ENCODE data around the gene RBBP7. TPM values are rescaled to one million over a fixed set of nuclear protein-coding genes. Genes with fewer than 3 reads are reported as not detected.
"Not testable (repeated sequence)": the region's sequence is repeated elsewhere in the genome, so short reads cannot be mapped to it uniquely, and the experiment has no call there.

The RBBP7 gene
- total RNA-seq, 2 experiments from 2014 or later = 149 to 150 TPM

DNA sequence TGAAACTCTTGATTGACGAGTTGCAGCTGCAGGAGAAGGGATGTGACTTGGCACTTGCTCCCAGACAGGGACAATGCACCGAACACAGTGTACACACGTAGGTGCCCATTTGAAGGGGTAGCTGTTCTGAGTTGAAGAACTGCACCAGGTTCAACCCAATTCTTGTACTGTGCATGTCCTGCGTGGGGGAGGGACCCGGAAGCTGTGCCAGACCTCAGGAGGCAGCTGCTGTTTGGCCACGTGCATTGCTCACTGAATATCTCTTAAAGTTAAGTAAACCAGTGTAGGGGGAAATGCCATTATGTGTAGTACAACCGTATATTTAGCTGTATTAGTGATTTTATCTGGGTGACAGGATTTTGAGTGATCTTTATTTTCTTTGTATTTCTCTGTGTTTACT lies 12.0 kb upstream of the RBBP7 start:
- peak; percentile 57 for ATAC-seq (ENCODE audit: low read depth)
- H3K36me3 Mint-ChIP-seq = no peaks in the 10 kb centered on the region
- H3K9me3 Mint-ChIP-seq = no peaks in the 10 kb centered on the region
- H3K4me3 Mint-ChIP-seq = peak overlapping the region; percentile 58
- no peak for DNase-seq
- peak overlapping the region; percentile 76 for H3K27ac Mint-ChIP-seq
- H3K4me1 Mint-ChIP-seq = peaks cover 3% of the 10 kb centered on the region
- POLR2A ChIA-PET = interaction anchor here (2.1 kb wide), 1 partner anchor 11 kb away, joined by 10 read pairs; the partner anchor contains the start of gene RBBP7
- peaks cover 5% of the 10 kb centered on the region for H3K27me3 Mint-ChIP-seq

- H3K4me3 Mint-ChIP-seq = no peak overlapping the region
- no peaks in the 10 kb centered on the region for H3K36me3 Mint-ChIP-seq
- H3K4me1 Mint-ChIP-seq = no peaks in the 10 kb centered on the region
- H3K27ac Mint-ChIP-seq = no peak overlapping the region
- peaks cover 11% of the 10 kb centered on the region for H3K27me3 Mint-ChIP-seq
- POLR2A ChIA-PET = no interaction called here
- ATAC-seq (ENCODE audit: low read depth) (no peak), DNase-seq (no peak)
- no peaks in the 10 kb centered on the region for H3K9me3 Mint-ChIP-seq
Measured at GRCh38 chrX:16876696-16877095, 6.5 kb upstream of the RBBP7 start.

- POLR2A ChIA-PET = no interaction called here
- no peak for DNase-seq
- H3K4me1 Mint-ChIP-seq = peaks cover 4% of the 10 kb centered on the region
- H3K27ac Mint-ChIP-seq = no peak overlapping the region
- H3K27me3 Mint-ChIP-seq = peaks cover 11% of the 10 kb centered on the region
- no peaks in the 10 kb centered on the region for H3K9me3 Mint-ChIP-seq
- no peak overlapping the region for H3K4me3 Mint-ChIP-seq
- H3K36me3 Mint-ChIP-seq = no peaks in the 10 kb centered on the region
- ATAC-seq (ENCODE audit: low read depth) = no peak
Measured at GRCh38 chrX:16874458-16875095, 4.4 kb upstream of the RBBP7 start.

DNA sequence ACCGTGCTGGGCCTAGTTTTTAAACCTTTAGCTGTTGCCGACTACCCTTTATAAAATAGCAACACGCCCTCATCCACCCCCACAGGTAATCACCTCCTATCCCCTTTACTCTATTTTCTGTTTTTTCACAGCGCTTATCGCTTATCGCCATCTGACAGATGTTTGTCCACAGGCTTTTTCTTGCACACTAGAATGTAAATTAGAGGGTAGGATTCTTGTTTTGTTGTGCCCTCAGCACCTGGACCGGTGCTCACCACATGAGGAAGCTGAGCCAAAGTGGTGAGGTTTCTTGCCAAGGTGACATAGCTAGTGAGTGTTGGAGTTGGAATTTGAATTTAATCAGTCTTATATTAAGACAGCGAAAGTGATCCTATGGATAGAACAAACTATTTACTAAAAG lies 2.9 kb upstream of the RBBP7 start:
- Mint-ChIP-seq H3K4me3 (no peak overlapping the region), H3K4me1 (peaks cover 9% of the 10 kb centered on the region), H3K36me3 (peaks cover 4% of the 10 kb centered on the region), H3K27ac (no peak overlapping the region), H3K9me3 (no peaks in the 10 kb centered on the region), H3K27me3 (peaks cover 11% of the 10 kb centered on the region)
- DNase-seq (no peak), ATAC-seq (ENCODE audit: low read depth) (no peak)
- POLR2A ChIA-PET = no interaction called here

- Mint-ChIP-seq H3K4me3 (peak overlapping the region; percentile 83), H3K27ac (peak overlapping the region; percentile 94), H3K27me3 (peaks cover under 1% of the 10 kb centered on the region), H3K4me1 (peaks cover 14% of the 10 kb centered on the region), H3K9me3 (no peaks in the 10 kb centered on the region), H3K36me3 (peaks cover 4% of the 10 kb centered on the region)
- DNase-seq (peak; percentile 37), ATAC-seq (ENCODE audit: low read depth) (no peak)
- POLR2A ChIA-PET = interaction anchor here (2.2 kb wide), 1 partner anchor 11 kb away, joined by 10 read pairs; no protein-coding TSS in a partner anchor
Measured at GRCh38 chrX:16870862-16871815, 977 bp upstream of the RBBP7 start.

- H3K27ac Mint-ChIP-seq = peak overlapping the region; percentile 98
- POLR2A ChIA-PET = interaction anchor here (2.2 kb wide), 1 partner anchor 13 kb away, joined by 10 read pairs; no protein-coding TSS in a partner anchor
- H3K4me1 Mint-ChIP-seq = peaks cover 17% of the 10 kb centered on the region
- no peaks in the 10 kb centered on the region for H3K27me3 Mint-ChIP-seq
- H3K4me3 Mint-ChIP-seq = peak overlapping the region; percentile 94
- H3K36me3 Mint-ChIP-seq = peaks cover 7% of the 10 kb centered on the region
- DNase-seq = peak; percentile 77
- H3K9me3 Mint-ChIP-seq = no peaks in the 10 kb centered on the region
- peak; percentile 43 for ATAC-seq (ENCODE audit: low read depth)
Measured at GRCh38 chrX:16869393-16870094, 618 bp downstream of the RBBP7 start.

DNA sequence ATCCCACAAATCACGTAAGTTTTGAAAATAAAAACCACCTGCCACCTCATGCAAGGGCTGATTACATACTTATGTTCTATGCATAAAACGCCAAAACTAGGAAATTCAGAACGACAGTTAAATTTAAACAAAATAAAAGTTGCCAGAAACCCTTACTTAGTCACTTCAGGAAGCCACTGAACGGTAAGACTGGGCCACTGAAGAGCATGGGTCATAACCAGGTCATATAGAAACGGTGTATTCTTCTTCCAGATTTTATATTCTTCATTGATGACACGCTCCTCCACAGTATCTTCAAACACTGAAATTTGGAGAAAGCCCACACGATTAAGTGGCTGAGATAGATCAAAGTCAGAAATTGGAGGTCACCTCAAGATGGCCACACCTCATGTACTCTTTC lies 1.2 kb downstream of the RBBP7 start:
- ATAC-seq (ENCODE audit: low read depth) (no peak), DNase-seq (no peak)
- Mint-ChIP-seq H3K4me1 (peaks cover 17% of the 10 kb centered on the region), H3K27me3 (no peaks in the 10 kb centered on the region), H3K4me3 (peak overlapping the region; percentile 87), H3K9me3 (no peaks in the 10 kb centered on the region), H3K36me3 (peaks cover 7% of the 10 kb centered on the region), H3K27ac (peak overlapping the region; percentile 82)
- POLR2A ChIA-PET = no interaction called here

DNA sequence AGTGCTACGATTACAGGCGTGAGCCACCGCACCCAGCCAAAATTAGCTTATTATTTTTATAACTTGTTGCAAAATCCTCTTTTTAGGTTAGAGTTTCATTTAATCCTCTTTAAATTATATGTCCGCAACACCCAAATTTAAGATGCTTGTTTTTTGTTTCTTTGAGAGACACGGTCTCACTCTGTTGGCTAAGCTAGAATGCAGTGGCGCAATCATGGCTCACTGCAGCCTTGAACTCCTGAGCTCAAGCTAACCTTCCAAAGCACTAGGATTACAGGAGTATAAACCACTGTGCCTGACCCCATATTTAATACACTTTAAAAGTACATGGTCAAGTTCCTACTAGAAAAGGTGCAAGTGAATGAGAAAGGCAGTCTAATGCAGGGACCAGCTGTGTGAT lies 2.2 kb downstream of the RBBP7 start:
- Mint-ChIP-seq H3K4me3 (peak overlapping the region; percentile 87), H3K27ac (no peak overlapping the region), H3K4me1 (peaks cover 19% of the 10 kb centered on the region), H3K27me3 (no peaks in the 10 kb centered on the region), H3K9me3 (no peaks in the 10 kb centered on the region), H3K36me3 (peaks cover 7% of the 10 kb centered on the region)
- POLR2A ChIA-PET = interaction anchor here (0.6 to 0.7 kb wide), 2 partner anchors 18 to 35 kb away, joined by 4 to 8 read pairs; no protein-coding TSS in a partner anchor
- ATAC-seq (ENCODE audit: low read depth) (no peak), DNase-seq (no peak)

DNA sequence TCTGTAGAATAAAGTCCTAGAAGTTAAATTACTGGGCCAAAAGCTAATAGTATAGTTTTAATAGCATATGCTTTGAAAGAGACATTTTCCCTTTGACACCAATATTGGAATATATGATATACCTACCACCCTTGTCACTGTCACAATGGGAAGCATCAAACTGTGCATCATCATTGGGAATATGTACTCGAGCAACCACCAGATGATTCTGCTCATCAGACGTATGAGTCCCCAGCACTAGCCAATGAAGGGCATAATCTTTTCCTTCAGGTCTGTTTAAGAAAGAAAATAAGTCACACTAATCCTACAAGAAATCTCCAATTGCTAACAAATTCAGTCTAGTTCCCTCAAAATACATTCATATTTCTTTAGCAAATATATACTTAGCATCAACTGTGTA lies 7.3 kb downstream of the RBBP7 start:
- peaks cover 8% of the 10 kb centered on the region for H3K4me1 Mint-ChIP-seq
- no peaks in the 10 kb centered on the region for H3K27me3 Mint-ChIP-seq
- ATAC-seq (ENCODE audit: low read depth) (no peak), DNase-seq (no peak)
- no peaks in the 10 kb centered on the region for H3K9me3 Mint-ChIP-seq
- peaks cover 6% of the 10 kb centered on the region for H3K36me3 Mint-ChIP-seq
- no peak overlapping the region for H3K27ac Mint-ChIP-seq
- POLR2A ChIA-PET = no interaction called here
- H3K4me3 Mint-ChIP-seq = no peak overlapping the region

- DNase-seq (no peak), ATAC-seq (ENCODE audit: low read depth) (no peak)
- H3K27ac Mint-ChIP-seq = no peak overlapping the region
- no peaks in the 10 kb centered on the region for H3K27me3 Mint-ChIP-seq
- no peak overlapping the region for H3K4me3 Mint-ChIP-seq
- peaks cover 4% of the 10 kb centered on the region for H3K4me1 Mint-ChIP-seq
- H3K9me3 Mint-ChIP-seq = no peaks in the 10 kb centered on the region
- POLR2A ChIA-PET = no interaction called here
- H3K36me3 Mint-ChIP-seq = peaks cover 10% of the 10 kb centered on the region
Measured at GRCh38 chrX:16856744-16857143, 13.4 kb downstream of the RBBP7 start.

DNA sequence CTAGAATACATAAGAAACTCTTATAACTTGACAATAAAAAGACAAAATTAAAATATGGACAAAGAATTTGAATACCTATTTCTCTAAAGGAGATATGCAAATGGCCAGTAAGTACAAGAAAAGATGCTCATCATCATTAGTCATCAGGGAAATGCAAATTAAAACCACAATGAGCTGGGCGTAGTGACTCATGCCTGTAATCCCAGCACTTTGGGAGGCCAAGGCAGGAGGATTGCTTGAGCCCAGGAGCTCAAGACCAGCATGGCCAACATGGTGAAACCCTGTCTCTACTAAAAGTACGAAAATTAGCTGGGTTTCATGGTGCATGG lies 14.1 kb downstream of the RBBP7 start:
- not testable (repeated sequence) for H3K4me3 Mint-ChIP-seq; H3K27me3 Mint-ChIP-seq; H3K27ac Mint-ChIP-seq; ATAC-seq (ENCODE audit: low read depth); H3K9me3 Mint-ChIP-seq; DNase-seq; H3K4me1 Mint-ChIP-seq
- POLR2A ChIA-PET = interaction anchor here (0.6 kb wide), 1 partner anchor 50 kb away, joined by 4 read pairs; no protein-coding TSS in a partner anchor
- peaks cover 12% of the 10 kb centered on the region for H3K36me3 Mint-ChIP-seq

- DNase-seq (no peak), ATAC-seq (ENCODE audit: low read depth) (no peak)
- no peaks in the 10 kb centered on the region for H3K27me3 Mint-ChIP-seq
- no peak overlapping the region for H3K4me3 Mint-ChIP-seq
- no peak overlapping the region for H3K27ac Mint-ChIP-seq
- POLR2A ChIA-PET = interaction anchor here (0.6 kb wide), 1 partner anchor 49 kb away, joined by 4 read pairs; no protein-coding TSS in a partner anchor
- H3K9me3 Mint-ChIP-seq = no peaks in the 10 kb centered on the region
- H3K4me1 Mint-ChIP-seq = peaks cover 4% of the 10 kb centered on the region
- H3K36me3 Mint-ChIP-seq = peaks cover 12% of the 10 kb centered on the region
Measured at GRCh38 chrX:16855363-16856075, 14.6 kb downstream of the RBBP7 start.

DNA sequence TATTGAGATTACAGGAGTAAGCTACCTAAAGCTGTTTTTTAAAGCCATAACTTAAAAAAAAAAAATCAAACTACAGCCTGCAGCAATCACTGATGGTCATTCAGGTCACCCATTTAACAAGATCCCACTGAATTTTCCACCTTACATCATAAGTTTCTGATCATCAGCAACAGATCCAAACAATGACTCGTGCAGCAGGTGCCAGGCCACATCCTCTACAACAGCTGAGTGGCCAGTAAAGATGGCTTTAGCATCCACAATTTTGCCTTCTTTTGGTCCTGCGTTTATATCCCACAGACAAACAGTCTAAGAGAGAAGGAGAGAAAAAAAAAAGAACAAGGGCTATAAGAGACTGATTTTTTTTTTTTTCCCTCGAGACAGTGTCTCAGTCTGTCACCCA lies 16.6 kb downstream of the RBBP7 start:
- H3K27ac Mint-ChIP-seq = no peak overlapping the region
- H3K4me1 Mint-ChIP-seq = peaks cover 4% of the 10 kb centered on the region
- H3K9me3 Mint-ChIP-seq = no peaks in the 10 kb centered on the region
- H3K27me3 Mint-ChIP-seq = no peaks in the 10 kb centered on the region
- POLR2A ChIA-PET = no interaction called here
- DNase-seq = no peak
- peaks cover 16% of the 10 kb centered on the region for H3K36me3 Mint-ChIP-seq
- no peak overlapping the region for H3K4me3 Mint-ChIP-seq
- ATAC-seq (ENCODE audit: low read depth) = no peak
